ENCODE data around the gene GNE.
"Not testable (repeated sequence)": the region's sequence is repeated elsewhere in the genome, so short reads cannot be mapped to it uniquely, and the experiment has no call there.

Gene GNE

DNA sequence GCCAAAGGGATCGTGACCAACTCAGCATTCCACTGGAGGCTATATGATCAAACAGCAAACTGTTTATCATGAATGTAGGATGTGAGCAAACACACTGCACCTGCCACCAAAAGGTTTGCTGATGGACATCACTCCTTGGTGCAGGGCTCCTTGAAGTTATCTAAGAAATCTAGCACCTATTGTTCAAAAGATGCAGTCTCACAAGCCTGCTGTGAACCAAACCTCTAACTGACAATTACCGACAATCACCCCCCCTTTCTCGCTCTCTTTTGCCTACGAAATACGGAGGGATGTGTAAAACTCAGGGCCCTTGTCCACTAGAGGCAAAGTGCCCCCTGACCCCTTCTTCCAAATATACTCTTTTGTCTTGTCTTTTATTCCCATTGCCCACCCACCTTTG is 70.0 kb downstream of the GNE start:
- Mint-ChIP-seq H3K36me3 (ENCODE audit: low read depth) (peaks cover 18% of the 10 kb centered on the region), H3K27me3 (peaks cover 6% of the 10 kb centered on the region), H3K27ac (no peak overlapping the region), H3K9me3 (no peaks in the 10 kb centered on the region), H3K4me1 (ENCODE audit: low read depth) (peaks cover 35% of the 10 kb centered on the region), H3K4me3 (no peak overlapping the region)
- intact Hi-C loops (cut with micrococcal nuclease), result no loop called here

- Mint-ChIP-seq H3K27me3 (peaks cover 7% of the 10 kb centered on the region), H3K4me3 (no peak overlapping the region), H3K9me3 (no peaks in the 10 kb centered on the region), H3K4me1 (ENCODE audit: low read depth) (peaks cover 30% of the 10 kb centered on the region), H3K27ac (no peak overlapping the region), H3K36me3 (ENCODE audit: low read depth) (peaks cover 17% of the 10 kb centered on the region)
- intact Hi-C loops (cut with micrococcal nuclease), result no loop called here
Observed at GRCh38 chr9:36187414-36187813, 70.8 kb downstream of the GNE start.

DNA sequence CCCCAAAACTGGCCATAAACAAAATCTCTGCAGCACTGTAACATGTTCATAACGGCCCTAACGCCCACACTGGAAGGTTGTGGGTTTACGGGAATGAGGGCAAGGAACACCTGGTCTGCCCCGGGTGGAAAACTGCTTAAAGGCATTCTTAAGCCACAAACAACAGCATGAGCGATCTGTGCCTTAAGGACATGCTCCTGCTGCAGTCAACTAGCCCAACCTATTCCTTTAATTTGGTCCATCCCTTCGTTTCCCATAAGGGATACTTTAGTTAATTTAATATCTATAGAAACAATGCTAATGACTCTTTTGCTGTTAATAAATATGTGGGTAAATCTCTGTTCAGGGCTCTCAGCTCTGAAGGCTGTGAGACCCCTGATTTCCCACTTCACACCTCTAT is 78.0 kb downstream of the GNE start:
- H3K27me3 Mint-ChIP-seq, result peaks cover 10% of the 10 kb centered on the region
- H3K4me1 Mint-ChIP-seq (ENCODE audit: low read depth), result peaks cover 12% of the 10 kb centered on the region
- H3K27ac Mint-ChIP-seq; H3K4me3 Mint-ChIP-seq; H3K9me3 Mint-ChIP-seq; intact Hi-C loops (cut with micrococcal nuclease); H3K36me3 Mint-ChIP-seq (ENCODE audit: low read depth): not testable (repeated sequence)

GRCh38 chr9:36177571-36177970 is 80.7 kb downstream of the GNE start:
- Mint-ChIP-seq H3K36me3 (ENCODE audit: low read depth) (no peaks in the 10 kb centered on the region), H3K27me3 (peaks cover 10% of the 10 kb centered on the region), H3K9me3 (no peaks in the 10 kb centered on the region), H3K4me3 (no peak overlapping the region), H3K27ac (no peak overlapping the region), H3K4me1 (ENCODE audit: low read depth) (peaks cover 12% of the 10 kb centered on the region)
- intact Hi-C loops (cut with micrococcal nuclease), result no loop called here

DNA sequence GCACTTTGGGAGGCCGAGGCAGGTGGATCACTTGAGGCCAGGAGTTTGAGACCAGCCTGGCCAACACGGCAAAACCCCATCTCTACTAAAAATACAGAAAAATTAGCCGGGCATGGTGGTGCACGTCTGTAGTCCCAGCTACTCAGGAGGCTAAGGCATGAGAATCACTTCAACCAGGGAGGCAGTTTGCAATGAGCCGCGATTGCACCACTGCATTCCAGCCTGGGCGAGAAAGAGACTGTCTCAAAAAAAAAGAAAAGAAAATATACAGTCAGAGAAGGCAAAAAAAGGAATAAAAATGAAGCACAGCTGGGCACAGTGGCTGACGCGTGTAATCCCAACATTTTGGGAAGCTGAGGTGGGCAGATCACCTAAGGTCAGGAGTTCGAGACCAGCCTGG is 81.8 kb downstream of the GNE start:
- H3K36me3 Mint-ChIP-seq (ENCODE audit: low read depth); H3K4me1 Mint-ChIP-seq (ENCODE audit: low read depth); H3K27ac Mint-ChIP-seq; H3K4me3 Mint-ChIP-seq; intact Hi-C loops (cut with micrococcal nuclease); H3K9me3 Mint-ChIP-seq: not testable (repeated sequence)
- H3K27me3 Mint-ChIP-seq, result peaks cover 13% of the 10 kb centered on the region

DNA sequence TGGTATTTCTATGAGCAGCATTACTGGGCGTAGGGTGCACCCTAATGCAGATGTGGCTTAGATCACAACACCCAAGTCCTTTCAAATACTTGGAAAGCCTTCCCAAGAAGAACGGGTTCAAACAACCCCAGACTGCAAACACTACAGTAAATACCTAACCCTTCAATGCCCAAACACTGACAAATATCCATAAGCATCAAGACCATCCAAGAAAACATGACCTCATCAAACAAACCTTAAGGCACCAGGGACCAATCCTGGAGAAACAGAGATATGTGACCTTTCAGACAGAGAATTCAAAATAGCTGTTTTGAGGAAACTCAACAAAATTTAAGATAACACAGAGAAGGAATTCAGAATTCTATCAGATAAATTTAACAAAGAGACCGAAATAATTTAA is 83.0 kb downstream of the GNE start:
- intact Hi-C loops (cut with micrococcal nuclease); H3K27ac Mint-ChIP-seq; H3K4me3 Mint-ChIP-seq: not testable (repeated sequence)

GRCh38 chr9:36174731-36175130 is 83.5 kb downstream of the GNE start:
- Mint-ChIP-seq H3K9me3 (no peaks in the 10 kb centered on the region), H3K27me3 (peaks cover 18% of the 10 kb centered on the region), H3K4me3 (no peak overlapping the region), H3K27ac (no peak overlapping the region), H3K36me3 (ENCODE audit: low read depth) (no peaks in the 10 kb centered on the region), H3K4me1 (ENCODE audit: low read depth) (peaks cover 8% of the 10 kb centered on the region)
- intact Hi-C loops (cut with micrococcal nuclease), result no loop called here

More for the DNA sequence above, 83.0 kb downstream of the GNE start:
- not testable (repeated sequence) for H3K36me3 Mint-ChIP-seq (ENCODE audit: low read depth); H3K4me1 Mint-ChIP-seq (ENCODE audit: low read depth); H3K9me3 Mint-ChIP-seq
- peaks cover 16% of the 10 kb centered on the region for H3K27me3 Mint-ChIP-seq

- Mint-ChIP-seq H3K27ac (no peak overlapping the region), H3K4me3 (no peak overlapping the region), H3K4me1 (ENCODE audit: low read depth) (peaks cover 12% of the 10 kb centered on the region), H3K27me3 (peaks cover 22% of the 10 kb centered on the region), H3K9me3 (no peaks in the 10 kb centered on the region), H3K36me3 (ENCODE audit: low read depth) (no peaks in the 10 kb centered on the region)
- intact Hi-C loops (cut with micrococcal nuclease), result no loop called here
Observed at GRCh38 chr9:36174271-36174670, 84.0 kb downstream of the GNE start.

DNA sequence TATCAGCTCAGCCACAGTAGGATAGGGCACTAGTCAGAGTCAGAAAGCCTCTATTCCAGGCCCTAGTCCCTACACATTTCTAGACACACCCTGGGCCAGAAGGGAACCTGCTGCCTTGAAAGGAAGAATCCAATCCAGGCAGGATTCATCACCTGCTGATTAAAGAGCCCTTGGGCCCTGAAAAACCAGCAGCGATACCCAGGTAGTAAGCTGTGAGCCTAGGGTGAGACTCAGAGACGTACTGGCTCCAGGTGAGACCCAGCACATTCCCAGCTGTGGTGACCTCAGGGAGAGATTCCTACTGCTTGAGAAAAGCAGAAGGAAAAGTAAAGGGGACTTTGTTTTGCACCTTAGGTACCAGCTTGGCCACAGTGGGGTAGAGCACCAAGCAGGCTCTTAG is 84.4 kb downstream of the GNE start:
- peaks cover 12% of the 10 kb centered on the region for H3K4me1 Mint-ChIP-seq (ENCODE audit: low read depth)
- H3K27me3 Mint-ChIP-seq, result peaks cover 26% of the 10 kb centered on the region
- intact Hi-C loops (cut with micrococcal nuclease), result no loop called here
- H3K9me3 Mint-ChIP-seq, result no peaks in the 10 kb centered on the region
- H3K36me3 Mint-ChIP-seq (ENCODE audit: low read depth), result no peaks in the 10 kb centered on the region
- no peak overlapping the region for H3K4me3 Mint-ChIP-seq
- H3K27ac Mint-ChIP-seq, result no peak overlapping the region

GRCh38 chr9:36170531-36170930 is 87.7 kb downstream of the GNE start:
- H3K27me3 Mint-ChIP-seq, result peaks cover 39% of the 10 kb centered on the region
- no peaks in the 10 kb centered on the region for H3K9me3 Mint-ChIP-seq
- H3K36me3 Mint-ChIP-seq (ENCODE audit: low read depth), result no peaks in the 10 kb centered on the region
- intact Hi-C loops (cut with micrococcal nuclease), result no loop called here
- no peak overlapping the region for H3K27ac Mint-ChIP-seq
- H3K4me3 Mint-ChIP-seq, result no peak overlapping the region
- H3K4me1 Mint-ChIP-seq (ENCODE audit: low read depth), result peaks cover 26% of the 10 kb centered on the region

DNA sequence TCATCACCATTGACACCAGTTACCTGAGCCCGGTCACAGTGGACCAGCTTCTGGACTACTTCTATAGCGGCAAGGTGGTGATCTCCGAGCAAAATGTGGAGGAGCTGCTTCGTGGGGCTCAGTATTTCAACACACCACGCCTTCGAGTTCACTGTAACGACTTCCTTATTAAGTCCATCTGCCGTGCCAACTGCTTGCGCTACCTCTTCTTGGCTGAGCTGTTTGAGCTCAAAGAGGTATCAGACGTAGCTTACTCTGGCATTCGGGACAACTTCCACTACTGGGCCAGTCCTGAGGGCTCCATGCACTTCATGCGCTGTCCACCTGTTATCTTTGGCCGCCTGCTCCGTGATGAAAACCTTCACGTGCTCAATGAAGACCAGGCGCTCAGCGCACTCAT is 88.5 kb downstream of the GNE start:
- H3K9me3 Mint-ChIP-seq, result no peaks in the 10 kb centered on the region
- H3K27me3 Mint-ChIP-seq, result peaks cover 41% of the 10 kb centered on the region
- H3K36me3 Mint-ChIP-seq (ENCODE audit: low read depth), result no peaks in the 10 kb centered on the region
- H3K4me3 Mint-ChIP-seq, result no peak overlapping the region
- H3K4me1 Mint-ChIP-seq (ENCODE audit: low read depth), result peaks cover 34% of the 10 kb centered on the region
- intact Hi-C loops (cut with micrococcal nuclease), result no loop called here
- H3K27ac Mint-ChIP-seq, result no peak overlapping the region

- Mint-ChIP-seq H3K27me3 (peaks cover 41% of the 10 kb centered on the region), H3K9me3 (no peaks in the 10 kb centered on the region), H3K27ac (no peak within 1 kb of the TSS), H3K4me3 (no peak within 1 kb of the TSS), H3K4me1 (ENCODE audit: low read depth) (peaks cover 35% of the 10 kb centered on the region), H3K36me3 (ENCODE audit: low read depth) (no peaks in the 10 kb centered on the region)
- intact Hi-C loops (cut with micrococcal nuclease), result no loop called here
Observed at GRCh38 chr9:36169166-36169565, 89.1 kb downstream of the GNE start, which contains the start of gene CCIN. Gene CCIN (plus strand): TSS chr9:36169388. CDS start chr9:36169503, 115 bp downstream.

GRCh38 chr9:36166168-36166927 is 91.9 kb downstream of the GNE start:
- intact Hi-C loops (cut with micrococcal nuclease), result loop anchor here (1.0 to 2.0 kb wide), 2 partner anchors 30 to 63 kb away; partner anchors contain the start of gene GLIPR2
- H3K9me3 Mint-ChIP-seq, result no peaks in the 10 kb centered on the region
- peak overlapping the region; percentile 74 for H3K4me3 Mint-ChIP-seq
- H3K27ac Mint-ChIP-seq, result peak overlapping the region; percentile 55
- peaks cover 47% of the 10 kb centered on the region for H3K4me1 Mint-ChIP-seq (ENCODE audit: low read depth)
- peaks cover 36% of the 10 kb centered on the region for H3K27me3 Mint-ChIP-seq
- H3K36me3 Mint-ChIP-seq (ENCODE audit: low read depth), result peaks cover 28% of the 10 kb centered on the region

GRCh38 chr9:36165826-36166167 is 92.5 kb downstream of the GNE start:
- intact Hi-C loops (cut with micrococcal nuclease), result loop anchor here (1.0 to 2.0 kb wide), 2 partner anchors 29 to 62 kb away; partner anchors contain the start of gene GLIPR2
- Mint-ChIP-seq H3K27me3 (peaks cover 32% of the 10 kb centered on the region), H3K4me1 (ENCODE audit: low read depth) (peaks cover 53% of the 10 kb centered on the region), H3K4me3 (peak overlapping the region; percentile 33), H3K36me3 (ENCODE audit: low read depth) (peaks cover 34% of the 10 kb centered on the region), H3K9me3 (no peaks in the 10 kb centered on the region), H3K27ac (peak overlapping the region; percentile 55)

- Mint-ChIP-seq H3K4me3 (no peak overlapping the region), H3K36me3 (ENCODE audit: low read depth) (peaks cover 42% of the 10 kb centered on the region), H3K27me3 (peaks cover 25% of the 10 kb centered on the region), H3K27ac (no peak overlapping the region), H3K9me3 (no peaks in the 10 kb centered on the region), H3K4me1 (ENCODE audit: low read depth) (peaks cover 60% of the 10 kb centered on the region)
- intact Hi-C loops (cut with micrococcal nuclease), result no loop called here
Observed at GRCh38 chr9:36164989-36165388, 93.3 kb downstream of the GNE start.
